IPS-15b (cell line): Measurements from ENCODE around the gene SLC9A3.

Experiments used
- H3K27me3 ChIP-seq: one replicate; pipeline ENCODE4 v1.6.1; 2013; ENCODE audit warnings: low read length; ENCODE audit not compliant: control insufficient read depth, insufficient read depth
- H3K36me3 ChIP-seq: one replicate; pipeline ENCODE4 v1.6.1; 2013; ENCODE audit warnings: low read length; ENCODE audit not compliant: control insufficient read depth, insufficient read depth
- H3K4me1 ChIP-seq: one replicate; pipeline ENCODE4 v1.6.1; 2013; ENCODE audit warnings: mild to moderate bottlenecking, low read length; ENCODE audit not compliant: control insufficient read depth, insufficient read depth
- H3K4me3 ChIP-seq: one replicate; pipeline ENCODE4 v1.5.1; 2013; ENCODE audit warnings: low read depth, low read length
- H3K9ac ChIP-seq: one replicate; pipeline ENCODE4 v1.6.1; 2013; ENCODE audit warnings: low read depth, mild to moderate bottlenecking, low read length
- H3K9me3 ChIP-seq: one replicate; pipeline ENCODE4 v1.6.1; 2013; ENCODE audit warnings: mild to moderate bottlenecking, low read length; ENCODE audit not compliant: control insufficient read depth, insufficient read depth

SLC9A3 gene

DNA sequence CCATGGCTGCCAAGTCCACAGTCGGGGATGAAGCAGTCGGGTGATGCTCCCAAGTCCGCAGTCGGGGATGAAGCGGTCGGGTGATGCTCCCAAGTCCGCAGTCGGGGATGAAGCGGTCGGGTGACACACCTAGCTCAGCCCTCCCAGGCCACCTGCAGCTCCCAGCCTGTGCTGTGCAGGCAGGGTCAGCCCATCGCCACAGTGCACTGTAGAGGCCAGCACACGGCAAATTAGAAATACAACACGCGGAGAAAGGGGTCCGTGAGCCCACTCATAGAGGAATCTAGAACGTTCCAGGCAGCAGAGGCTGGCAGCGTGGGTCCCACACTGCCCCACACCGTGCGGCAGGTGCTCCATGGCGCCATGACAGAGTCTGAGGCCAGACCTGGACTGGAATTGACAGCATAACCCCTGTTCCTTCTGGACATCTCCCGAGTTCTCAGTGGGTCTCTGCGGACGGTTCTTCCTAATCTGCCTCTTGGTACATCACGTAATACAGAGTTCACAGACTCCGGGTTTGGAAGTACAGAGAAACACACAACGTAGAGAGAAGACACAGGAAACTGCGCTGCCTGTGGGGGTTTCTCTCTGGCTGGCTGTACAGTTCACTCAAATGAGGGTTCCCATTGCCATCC lies 89.0 kb downstream of the SLC9A3 start:
- H3K27me3 ChIP-seq, result no peaks in the 10 kb centered on the region
- H3K9ac ChIP-seq, result no peak overlapping the region
- H3K36me3 ChIP-seq, result no peaks in the 10 kb centered on the region
- peaks cover 2% of the 10 kb centered on the region for H3K4me1 ChIP-seq
- H3K4me3 ChIP-seq, result no peak overlapping the region
- H3K9me3 ChIP-seq, result no peaks in the 10 kb centered on the region

DNA sequence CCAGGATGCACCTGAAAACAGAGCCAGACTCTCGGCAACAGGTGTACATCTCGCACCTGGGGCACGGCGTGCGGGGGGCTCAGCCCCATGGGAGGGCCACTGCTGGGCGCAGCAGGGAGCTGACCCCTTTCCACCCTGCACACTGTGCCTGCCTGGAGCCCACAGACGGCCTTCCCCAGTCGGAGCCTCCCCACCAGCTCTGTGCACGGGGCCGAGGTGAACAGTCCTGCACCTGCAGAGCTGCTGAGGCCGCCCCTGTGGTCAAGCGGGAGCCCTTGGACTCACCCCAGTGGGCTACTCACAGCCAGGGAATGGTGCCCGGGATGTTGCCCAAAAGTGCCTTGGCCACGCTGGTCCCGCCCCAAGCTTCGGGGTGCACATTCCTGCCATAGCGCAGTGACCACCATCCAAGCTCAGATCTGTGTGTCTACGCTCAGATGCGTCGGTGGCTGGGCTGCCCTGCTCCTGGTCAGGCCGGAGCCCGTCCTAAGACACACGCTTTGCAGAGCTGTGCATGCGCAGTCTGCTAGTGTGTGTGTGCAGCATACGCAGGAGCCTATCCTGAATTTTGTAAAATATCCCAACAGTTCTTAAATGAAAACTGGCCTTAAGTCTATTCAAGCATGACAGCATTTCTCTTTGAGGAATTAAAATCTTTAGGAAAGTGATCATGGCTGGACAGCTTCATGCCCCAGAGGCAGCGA lies 89.7 kb downstream of the SLC9A3 start:
- Histone ChIP-seq H3K36me3 (no peaks in the 10 kb centered on the region), H3K27me3 (no peaks in the 10 kb centered on the region), H3K9me3 (no peaks in the 10 kb centered on the region), H3K4me1 (peaks cover 2% of the 10 kb centered on the region), H3K4me3 (no peak overlapping the region), H3K9ac (no peak overlapping the region)

DNA sequence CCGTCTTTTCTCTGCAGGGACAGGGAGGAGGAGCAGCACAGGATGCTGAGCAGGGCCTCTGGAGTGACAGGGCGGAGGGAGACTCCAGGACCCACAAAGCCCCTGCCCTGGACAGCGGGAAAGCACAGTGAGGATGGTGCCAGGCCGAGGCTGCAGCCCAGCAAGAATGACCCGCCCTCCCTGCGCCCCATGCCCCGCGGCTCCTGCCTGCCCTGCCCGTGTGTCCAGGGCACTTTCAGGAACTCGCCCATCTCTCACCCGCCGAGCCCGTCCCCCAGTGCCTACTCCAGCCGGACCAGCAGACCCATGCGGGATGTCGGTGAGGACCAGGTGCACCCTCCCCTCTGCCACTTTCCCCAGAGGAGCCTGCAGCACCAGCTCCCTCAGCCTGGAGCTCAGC lies 90.4 kb downstream of the SLC9A3 start:
- Histone ChIP-seq H3K36me3 (no peaks in the 10 kb centered on the region), H3K4me1 (peaks cover 2% of the 10 kb centered on the region), H3K4me3 (no peak overlapping the region), H3K9ac (no peak overlapping the region), H3K27me3 (no peaks in the 10 kb centered on the region), H3K9me3 (no peaks in the 10 kb centered on the region)

DNA sequence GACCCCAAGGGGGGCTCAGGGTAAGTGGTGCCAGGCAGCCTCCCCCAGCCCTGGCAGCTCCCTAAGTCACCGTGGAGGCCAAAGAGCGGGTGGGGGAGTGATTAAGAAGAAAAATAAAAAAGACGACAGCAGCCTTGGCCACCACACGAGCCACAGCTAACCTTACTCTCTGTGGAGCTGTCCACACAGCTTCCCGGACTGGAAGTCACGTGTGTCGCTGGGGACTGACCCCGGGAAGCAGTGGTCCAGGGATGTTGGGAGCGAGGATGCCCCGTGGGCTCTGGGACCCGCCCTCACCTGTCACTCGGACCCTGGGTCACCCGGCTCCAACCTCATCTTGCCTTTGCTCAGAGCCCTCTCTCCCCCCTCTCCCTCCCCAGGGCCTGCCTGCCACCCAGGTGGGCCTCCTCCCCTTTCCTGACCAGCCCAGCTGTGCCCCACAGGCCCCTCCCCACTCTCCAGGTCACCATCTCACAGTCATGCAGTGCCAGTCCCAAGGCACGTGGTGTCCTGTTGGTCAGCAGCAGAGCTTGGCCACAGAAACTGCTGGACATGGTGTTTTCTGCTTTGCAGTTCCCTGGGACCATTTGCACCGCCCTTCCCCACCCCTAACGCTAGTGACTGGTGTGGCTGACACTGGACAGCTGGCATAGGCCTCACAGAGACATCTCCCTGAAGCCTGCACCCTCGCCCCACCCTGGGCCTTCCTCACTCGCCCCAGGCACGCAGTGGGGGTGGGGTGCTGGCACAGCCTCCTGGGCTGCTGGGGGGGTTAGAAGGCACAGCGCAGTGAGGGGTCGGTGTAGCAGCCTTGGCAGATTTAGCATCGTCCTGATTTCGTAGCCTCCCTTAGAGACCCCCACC lies 91.1 kb downstream of the SLC9A3 start:
- H3K9me3 ChIP-seq, result no peaks in the 10 kb centered on the region
- H3K27me3 ChIP-seq, result no peaks in the 10 kb centered on the region
- H3K4me3 ChIP-seq, result no peak overlapping the region
- no peak overlapping the region for H3K9ac ChIP-seq
- peaks cover 2% of the 10 kb centered on the region for H3K4me1 ChIP-seq
- no peaks in the 10 kb centered on the region for H3K36me3 ChIP-seq

DNA sequence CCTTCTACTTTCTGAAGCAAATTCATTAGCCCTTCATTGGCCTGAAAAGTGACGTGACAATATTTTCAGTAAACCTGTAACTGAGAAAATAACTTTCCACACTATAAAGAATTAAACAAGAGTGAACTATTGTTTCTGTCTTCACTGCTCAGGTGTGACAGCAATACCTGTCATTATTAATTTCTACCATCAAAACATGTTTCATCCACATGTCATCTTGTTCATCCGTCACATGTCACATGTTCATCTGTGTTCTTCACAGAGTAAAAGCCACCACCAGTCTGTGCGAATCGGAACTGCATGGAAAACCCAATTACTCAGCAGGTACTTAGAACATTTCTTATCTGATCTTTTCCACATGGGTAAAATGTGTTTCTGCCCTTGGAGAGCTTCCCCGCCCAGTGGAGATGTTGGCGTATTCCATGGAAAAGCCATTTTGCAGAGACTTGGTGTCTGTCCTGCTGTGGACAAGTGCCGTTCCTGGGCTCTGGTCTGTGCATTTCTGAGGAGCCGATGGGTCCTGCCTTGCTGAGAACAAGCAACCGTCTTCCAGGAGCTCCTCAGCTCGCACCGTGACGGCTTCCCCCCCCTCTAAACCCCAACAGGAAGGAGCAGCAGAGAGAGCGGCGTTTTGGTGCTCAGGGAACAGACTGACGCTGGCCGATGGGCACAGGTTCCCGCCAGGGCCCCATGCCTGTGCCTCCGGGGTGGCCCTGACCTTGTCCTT lies 91.9 kb downstream of the SLC9A3 start:
- Histone ChIP-seq H3K27me3 (no peaks in the 10 kb centered on the region), H3K9ac (no peak overlapping the region), H3K4me3 (no peak overlapping the region), H3K9me3 (no peaks in the 10 kb centered on the region), H3K36me3 (peaks cover 2% of the 10 kb centered on the region), H3K4me1 (peaks cover 2% of the 10 kb centered on the region)

DNA sequence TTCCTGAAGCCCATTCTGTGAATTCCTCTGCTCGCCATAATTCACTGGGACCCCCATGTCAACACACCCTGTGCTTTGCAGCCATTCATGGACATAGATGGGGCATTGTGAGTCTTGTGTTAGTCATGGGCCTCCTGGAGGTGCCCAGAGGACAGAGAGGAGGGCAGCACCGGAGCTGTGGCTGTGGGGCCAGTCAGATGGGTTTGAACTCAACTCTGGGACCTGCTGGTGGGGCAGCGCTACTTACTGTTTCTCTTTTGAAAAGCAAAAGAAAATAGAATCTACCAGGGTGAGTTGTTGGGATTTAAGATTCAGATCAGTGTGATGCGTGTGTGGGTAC lies 92.6 kb downstream of the SLC9A3 start:
- Histone ChIP-seq H3K27me3 (no peaks in the 10 kb centered on the region), H3K4me1 (peaks cover 2% of the 10 kb centered on the region), H3K9me3 (no peaks in the 10 kb centered on the region), H3K36me3 (peaks cover 2% of the 10 kb centered on the region), H3K4me3 (no peak overlapping the region), H3K9ac (no peak overlapping the region)

DNA sequence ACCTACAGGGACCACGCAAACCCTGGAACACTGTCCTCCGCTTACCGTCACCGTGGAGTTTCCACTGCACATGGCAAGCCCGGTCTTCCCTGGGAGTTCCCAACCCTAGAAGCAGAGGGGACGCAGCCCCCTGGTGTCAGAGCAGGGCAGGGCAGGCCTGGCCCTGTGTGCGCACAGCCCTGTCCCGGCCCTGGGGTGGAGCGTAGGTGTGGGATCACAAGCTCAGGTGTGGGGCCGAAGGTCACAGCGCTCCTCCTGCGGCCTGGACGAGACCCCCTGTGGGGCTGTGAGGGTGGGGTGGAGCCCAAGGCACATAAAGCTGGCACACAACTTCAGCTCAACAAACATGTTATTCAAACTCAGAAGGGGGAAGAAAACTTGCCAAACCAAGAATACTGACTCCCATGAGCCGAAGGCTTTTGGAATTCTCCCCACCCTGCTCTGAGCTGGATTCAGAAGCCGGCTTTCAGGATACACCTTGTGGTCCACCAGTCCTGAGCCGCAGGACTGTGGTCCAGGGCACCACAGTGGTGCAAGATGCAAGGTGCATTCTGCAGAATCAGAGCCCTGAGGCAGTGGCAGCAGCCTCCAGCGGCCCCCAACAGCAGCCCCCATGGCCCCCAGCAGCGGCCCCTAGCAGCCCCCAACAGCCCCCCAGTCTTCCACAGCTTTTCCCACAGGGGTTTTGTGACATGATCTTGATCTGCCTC lies 93.1 kb downstream of the SLC9A3 start:
- Histone ChIP-seq H3K9ac (no peak overlapping the region), H3K27me3 (no peaks in the 10 kb centered on the region), H3K4me1 (peaks cover 2% of the 10 kb centered on the region), H3K9me3 (no peaks in the 10 kb centered on the region), H3K36me3 (peaks cover 2% of the 10 kb centered on the region), H3K4me3 (no peak overlapping the region)

DNA sequence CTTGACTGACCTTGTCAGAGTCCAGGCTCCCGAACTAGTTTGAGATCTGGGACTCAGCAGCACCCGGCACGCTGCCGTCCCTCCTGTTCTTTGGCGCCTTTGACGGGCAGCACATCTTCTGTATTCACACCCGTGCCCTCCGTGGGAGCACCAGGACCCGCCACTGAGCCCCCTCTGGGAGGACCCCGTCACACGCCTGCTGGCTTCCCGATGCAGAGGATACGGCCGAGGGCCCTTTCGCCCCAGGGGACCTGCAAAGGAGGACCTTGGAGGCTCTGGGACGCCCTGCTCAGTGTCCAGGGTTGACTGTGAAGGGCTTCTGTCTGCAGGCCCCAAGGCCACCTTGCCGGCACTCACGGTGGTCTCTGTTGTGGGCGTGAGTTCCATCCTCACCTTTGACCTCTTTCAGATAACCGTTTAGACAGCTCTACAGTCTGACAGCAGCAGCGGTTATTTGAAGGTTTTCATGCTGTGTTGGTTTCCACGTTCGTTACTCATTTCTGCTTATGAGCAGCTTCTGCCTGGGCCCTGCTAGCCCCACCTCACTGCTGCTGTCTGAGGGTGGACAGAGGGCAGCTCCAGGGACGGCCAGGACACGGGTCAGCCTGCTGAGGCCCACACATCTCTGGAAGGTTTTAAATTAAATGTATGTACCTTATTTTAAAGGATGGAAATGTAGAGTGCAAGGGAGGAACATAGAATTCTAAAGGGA lies 93.9 kb downstream of the SLC9A3 start:
- H3K4me1 ChIP-seq, result peaks cover 2% of the 10 kb centered on the region
- H3K9ac ChIP-seq, result no peak overlapping the region

DNA sequence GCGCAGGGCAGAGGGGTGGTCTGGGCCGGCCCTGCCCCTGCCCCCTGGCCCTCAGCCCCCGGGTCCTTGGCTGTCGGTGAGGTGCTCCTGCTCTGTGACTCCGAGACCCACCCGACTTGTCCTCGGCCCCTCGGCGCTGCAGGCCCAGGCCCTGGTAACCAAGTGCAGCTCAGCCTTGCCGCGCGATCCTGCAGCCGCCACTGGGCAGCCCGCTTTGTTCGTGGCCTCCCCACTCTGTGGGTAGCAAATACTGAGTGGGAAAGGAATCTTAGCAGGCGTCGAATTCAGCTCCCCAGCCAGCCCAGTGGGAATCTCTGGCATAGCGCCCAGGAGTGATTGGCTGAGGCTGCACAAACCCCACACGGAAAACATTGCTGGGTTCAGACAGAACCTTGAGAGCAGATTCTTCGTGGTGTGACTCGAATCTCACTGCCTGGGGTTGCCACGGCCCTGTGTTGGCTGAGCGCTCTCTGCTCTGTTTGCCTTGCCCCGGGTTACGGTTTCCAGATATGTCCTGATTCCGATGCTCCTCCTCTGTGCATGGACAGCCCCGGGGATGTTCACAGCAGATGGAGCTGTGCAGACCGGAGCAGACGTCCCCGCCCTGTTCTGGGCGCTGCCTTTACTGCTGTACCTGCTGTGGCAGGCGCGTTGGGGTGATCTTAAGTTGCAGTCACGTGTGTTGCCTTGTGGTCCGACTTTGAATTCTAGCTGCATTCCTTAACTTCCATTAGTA lies 94.6 kb downstream of the SLC9A3 start:
- Histone ChIP-seq H3K27me3 (no peaks in the 10 kb centered on the region), H3K4me1 (peaks cover 2% of the 10 kb centered on the region), H3K36me3 (peaks cover 2% of the 10 kb centered on the region), H3K4me3 (no peak overlapping the region), H3K9ac (no peak overlapping the region), H3K9me3 (no peaks in the 10 kb centered on the region)

More for the DNA sequence above, 93.9 kb downstream of the SLC9A3 start:
- Histone ChIP-seq H3K27me3 (no peaks in the 10 kb centered on the region), H3K9me3 (no peaks in the 10 kb centered on the region), H3K4me3 (no peak overlapping the region), H3K36me3 (peaks cover 2% of the 10 kb centered on the region)

DNA sequence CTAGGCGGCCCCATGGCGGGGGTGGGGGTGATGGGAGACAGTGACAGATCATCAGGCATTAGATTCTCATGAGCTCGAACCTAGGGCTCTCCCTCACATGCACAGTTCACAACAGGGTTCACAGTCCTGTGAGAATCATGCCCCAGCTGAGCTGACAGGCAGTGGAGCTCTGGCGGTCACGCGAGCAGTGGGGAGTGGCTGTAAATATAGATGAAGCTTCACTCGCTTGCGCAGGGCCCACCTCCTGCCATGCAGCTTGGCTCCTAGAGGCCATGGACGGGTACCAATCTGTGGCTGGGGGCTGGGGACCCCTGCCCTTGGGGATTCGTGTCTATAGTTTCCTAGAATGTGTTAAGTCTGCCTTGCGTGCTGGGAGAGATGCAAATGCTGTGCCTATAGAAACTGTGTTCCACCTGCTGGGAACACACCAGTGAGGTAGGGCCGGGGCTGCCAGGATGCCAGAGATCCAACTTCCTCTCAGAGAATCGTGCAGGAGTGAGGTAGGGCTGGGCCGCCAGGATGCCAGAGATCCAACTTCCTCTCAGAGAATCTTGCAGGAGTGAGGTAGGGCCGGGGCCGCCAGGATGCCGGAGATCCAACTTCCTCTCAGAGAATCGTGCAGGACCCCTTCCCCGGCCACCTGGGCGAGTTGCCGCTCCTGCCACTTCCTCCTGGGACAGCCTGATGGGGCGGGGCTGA lies 95.3 kb downstream of the SLC9A3 start:
- no peak overlapping the region for H3K4me3 ChIP-seq
- H3K4me1 ChIP-seq, result peaks cover 2% of the 10 kb centered on the region
- no peaks in the 10 kb centered on the region for H3K9me3 ChIP-seq
- H3K27me3 ChIP-seq, result no peaks in the 10 kb centered on the region
- H3K9ac ChIP-seq, result no peak overlapping the region
- H3K36me3 ChIP-seq, result peaks cover 2% of the 10 kb centered on the region
